ENCODE results near the gene ALAS1. TPM values are rescaled to one million over a fixed set of nuclear protein-coding genes. Genes with fewer than 3 reads are reported as not detected.

The ALAS1 gene
- total RNA-seq, 2 donors from 2014 or later = 13.5 to 63.6 TPM

GRCh38 chr3:52181543-52181942 is 16.4 kb upstream of the ALAS1 start:
- WGBS, 2 donors = 66 to 100% methylated on average over 1 to 4 of the region's 4 CpGs
- intact Hi-C loops (cut with DNase I) = no loop called here
- Histone ChIP-seq H3K4me3 (no peak overlapping the region), H3K27ac (no peak overlapping the region), H3K27me3 (no peaks in the 10 kb centered on the region), H3K36me3 (replicated peaks in 1 of 2; ENCODE audit: insufficient read depth in 1 of 2, low read depth in 2 of 2) (no peaks in the 10 kb centered on the region), H3K4me1 (no peaks in the 10 kb centered on the region), H3K9me3 (no peaks in the 10 kb centered on the region)
- TF ChIP-seq POLR2A (IDR thresholded peaks at IDR 0.05) = no peak
- TF ChIP-seq, protein P1, sequence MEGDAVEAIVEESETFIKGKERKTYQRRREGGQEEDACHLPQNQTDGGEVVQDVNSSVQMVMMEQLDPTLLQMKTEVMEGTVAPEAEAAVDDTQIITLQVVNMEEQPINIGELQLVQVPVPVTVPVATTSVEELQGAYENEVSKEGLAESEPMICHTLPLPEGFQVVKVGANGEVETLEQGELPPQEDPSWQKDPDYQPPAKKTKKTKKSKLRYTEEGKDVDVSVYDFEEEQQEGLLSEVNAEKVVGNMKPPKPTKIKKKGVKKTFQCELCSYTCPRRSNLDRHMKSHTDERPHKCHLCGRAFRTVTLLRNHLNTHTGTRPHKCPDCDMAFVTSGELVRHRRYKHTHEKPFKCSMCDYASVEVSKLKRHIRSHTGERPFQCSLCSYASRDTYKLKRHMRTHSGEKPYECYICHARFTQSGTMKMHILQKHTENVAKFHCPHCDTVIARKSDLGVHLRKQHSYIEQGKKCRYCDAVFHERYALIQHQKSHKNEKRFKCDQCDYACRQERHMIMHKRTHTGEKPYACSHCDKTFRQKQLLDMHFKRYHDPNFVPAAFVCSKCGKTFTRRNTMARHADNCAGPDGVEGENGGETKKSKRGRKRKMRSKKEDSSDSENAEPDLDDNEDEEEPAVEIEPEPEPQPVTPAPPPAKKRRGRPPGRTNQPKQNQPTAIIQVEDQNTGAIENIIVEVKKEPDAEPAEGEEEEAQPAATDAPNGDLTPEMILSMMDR (IDR thresholded peaks at IDR 0.05) = no peak
- ATAC-seq (no peak), DNase-seq (no peak)

DNA sequence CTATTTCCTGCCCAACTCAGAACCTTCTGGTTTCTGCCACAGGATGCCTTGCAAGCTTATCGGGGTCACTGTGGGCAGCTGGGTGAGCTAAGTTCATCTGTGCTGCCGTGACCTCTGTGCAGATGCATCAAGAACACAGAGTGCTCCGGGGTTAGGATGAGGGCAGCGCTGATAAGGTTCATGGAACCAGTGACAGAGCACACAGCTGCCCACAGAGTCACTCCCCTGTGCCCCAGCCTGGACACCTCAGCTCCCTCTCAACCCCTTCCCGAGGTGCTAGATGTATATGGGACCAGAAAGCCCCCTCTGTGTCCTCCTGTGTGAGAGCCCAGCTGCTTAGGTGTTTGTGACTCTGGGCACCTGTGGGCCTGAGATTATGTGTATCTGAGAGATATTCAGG is 15.8 kb upstream of the ALAS1 start:
- Histone ChIP-seq H3K36me3 (replicated peaks in 1 of 2; ENCODE audit: insufficient read depth in 1 of 2, low read depth in 2 of 2) (no peaks in the 10 kb centered on the region), H3K9me3 (no peaks in the 10 kb centered on the region), H3K27me3 (no peaks in the 10 kb centered on the region), H3K4me3 (no peak overlapping the region), H3K27ac (no peak overlapping the region), H3K4me1 (no peaks in the 10 kb centered on the region)
- intact Hi-C loops (cut with DNase I) = no loop called here
- 63 to 89% methylated on average over 3 to 5 of the region's 5 CpGs for WGBS, 2 donors
- ATAC-seq (no peak), DNase-seq (no peak)
- TF ChIP-seq, protein P1 (IDR thresholded peaks at IDR 0.05) = no peak
- TF ChIP-seq POLR2A (IDR thresholded peaks at IDR 0.05) = no peak

DNA sequence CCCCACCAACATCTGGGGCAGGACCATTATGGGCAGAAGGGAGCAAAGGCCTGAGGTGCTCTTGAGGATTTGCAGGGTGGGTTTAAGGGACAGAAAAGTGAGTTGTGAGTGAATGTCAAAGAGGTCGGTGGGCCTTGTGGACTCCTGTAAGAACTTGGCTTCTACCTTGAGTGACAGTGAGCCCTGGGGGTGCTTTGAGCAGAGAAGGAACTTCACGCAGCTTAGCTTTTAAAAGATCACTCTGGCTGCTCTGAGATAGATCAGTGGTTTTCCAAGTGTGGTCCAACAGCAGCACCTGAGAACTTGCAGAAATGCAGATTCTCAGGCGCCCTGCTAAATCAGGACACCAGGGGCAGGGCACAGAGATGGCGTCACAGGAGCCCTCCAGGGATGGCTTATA is 15.3 kb upstream of the ALAS1 start:
- DNase-seq (no peak), ATAC-seq (no peak)
- intact Hi-C loops (cut with DNase I) = no loop called here
- 73 to 77% methylated on average over 4 of the region's 4 CpGs for WGBS, 2 donors
- Histone ChIP-seq H3K4me1 (no peaks in the 10 kb centered on the region), H3K27me3 (no peaks in the 10 kb centered on the region), H3K9me3 (no peaks in the 10 kb centered on the region), H3K27ac (no peak overlapping the region), H3K36me3 (replicated peaks in 1 of 2; ENCODE audit: insufficient read depth in 1 of 2, low read depth in 2 of 2) (no peaks in the 10 kb centered on the region), H3K4me3 (no peak overlapping the region)
- no peak for TF ChIP-seq POLR2A (IDR thresholded peaks at IDR 0.05)
- TF ChIP-seq, protein P1 (IDR thresholded peaks at IDR 0.05) = no peak

DNA sequence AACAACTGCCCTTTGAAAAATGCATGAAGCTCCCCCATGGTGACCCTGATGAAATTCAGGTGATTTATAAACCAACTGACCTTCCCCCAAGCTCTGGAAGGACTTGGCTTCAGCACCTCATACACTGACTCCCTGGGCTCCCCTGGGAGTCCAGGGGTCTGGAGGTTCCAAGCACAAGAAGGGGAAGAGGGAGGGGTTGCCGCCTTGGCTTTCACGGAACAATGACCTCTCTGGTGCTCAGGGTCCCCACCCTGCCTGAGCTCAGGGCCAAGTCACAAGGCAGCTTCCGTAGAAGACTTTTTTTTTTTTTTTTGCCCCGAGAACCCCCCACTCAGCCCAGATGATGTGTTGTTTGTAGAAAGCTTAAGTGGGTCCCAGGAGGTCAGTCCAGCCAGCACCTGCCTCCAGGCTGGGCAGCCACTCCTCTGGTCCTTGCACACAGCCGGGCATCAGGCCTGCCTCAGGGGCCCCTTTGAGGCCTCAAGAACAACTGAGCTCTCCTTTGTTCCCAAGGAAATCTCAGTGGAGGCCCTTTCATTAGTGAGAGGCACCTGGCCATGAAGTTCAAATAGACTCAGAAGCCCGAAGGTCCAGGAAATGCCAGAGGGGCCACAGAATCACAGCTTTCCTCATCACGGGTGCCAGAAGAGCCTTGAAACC is 14.0 kb upstream of the ALAS1 start:
- ATAC-seq = no peak
- Histone ChIP-seq H3K4me1 (peaks cover 2% of the 10 kb centered on the region), H3K27me3 (no peaks in the 10 kb centered on the region), H3K4me3 (no peak overlapping the region), H3K9me3 (no peaks in the 10 kb centered on the region), H3K36me3 (replicated peaks in 1 of 2; ENCODE audit: insufficient read depth in 1 of 2, low read depth in 2 of 2) (no peaks in the 10 kb centered on the region), H3K27ac (no peak overlapping the region)
- no peak for TF ChIP-seq POLR2A (IDR thresholded peaks at IDR 0.05)
- TF ChIP-seq, protein P1 (IDR thresholded peaks at IDR 0.05) = no peak
- intact Hi-C loops (cut with DNase I) = no loop called here
- WGBS, 2 donors = 86 to 88% methylated on average over 6 to 7 of the region's 7 CpGs
- no peak for DNase-seq

DNA sequence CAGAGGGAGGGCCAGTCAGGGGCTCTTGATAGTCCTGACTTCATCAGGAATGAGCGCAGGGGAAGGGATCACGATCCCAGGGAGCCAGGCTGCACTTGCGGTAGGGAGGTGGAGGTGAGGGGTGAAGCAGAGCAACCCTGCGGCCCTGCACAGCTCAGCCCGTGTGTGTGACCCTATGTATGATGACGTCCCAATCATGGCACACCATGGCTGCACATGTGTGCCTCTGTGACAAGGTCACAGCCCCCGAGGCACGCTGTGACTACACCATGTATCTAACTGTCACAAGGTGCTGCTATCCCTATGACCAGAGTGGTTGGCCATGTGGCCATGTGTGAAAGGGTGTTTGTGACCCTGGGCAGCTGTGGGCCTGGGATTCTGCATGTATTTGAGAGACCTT is 13.3 kb upstream of the ALAS1 start:
- Histone ChIP-seq H3K27ac (no peak overlapping the region), H3K4me1 (peaks cover 9% of the 10 kb centered on the region), H3K27me3 (no peaks in the 10 kb centered on the region), H3K9me3 (no peaks in the 10 kb centered on the region), H3K36me3 (replicated peaks in 1 of 2; ENCODE audit: insufficient read depth in 1 of 2, low read depth in 2 of 2) (no peaks in the 10 kb centered on the region), H3K4me3 (no peak overlapping the region)
- TF ChIP-seq, protein P1 (IDR thresholded peaks at IDR 0.05) = no peak
- no peak for TF ChIP-seq POLR2A (IDR thresholded peaks at IDR 0.05)
- ATAC-seq (no peak), DNase-seq (no peak)
- intact Hi-C loops (cut with DNase I) = no loop called here
- WGBS, 2 donors = 79 to 81% methylated on average over 5 to 8 of the region's 8 CpGs

Data from body of pancreas (tissue), 4 donors.